GM13976 (cell line): ENCODE results near the gene TMEM123.

Source experiments
- DNase-seq: peaks from one replicate; pipeline ENCODE4 v3.0.0; 2012; ENCODE audit warnings: low spot score
- in situ Hi-C: fragments of 300-500 bp; cut with MboI; formaldehyde crosslinking; loops from one replicate; pipeline ENCODE4 v1.12.0; 2022; ENCODE audit warnings: low sequenced_read_pairs, mixed read lengths, inconsistent platforms; ENCODE audit not compliant: unreplicated experiment
- TF ChIP-seq, protein P1 (sequence below): IDR thresholded peaks from 2 replicates; pipeline ENCODE4 v1.5.1; 2012; ENCODE audit warnings: borderline replicate concordance, mild to moderate bottlenecking; ENCODE audit not compliant: insufficient read depth; ENCODE audit errors: extremely low read depth, missing control alignments, control extremely low read depth

Gene TMEM123

GRCh38 chr11:102395720-102396393, 56.7 kb downstream of the TMEM123 start:
- TF ChIP-seq, protein P1, sequence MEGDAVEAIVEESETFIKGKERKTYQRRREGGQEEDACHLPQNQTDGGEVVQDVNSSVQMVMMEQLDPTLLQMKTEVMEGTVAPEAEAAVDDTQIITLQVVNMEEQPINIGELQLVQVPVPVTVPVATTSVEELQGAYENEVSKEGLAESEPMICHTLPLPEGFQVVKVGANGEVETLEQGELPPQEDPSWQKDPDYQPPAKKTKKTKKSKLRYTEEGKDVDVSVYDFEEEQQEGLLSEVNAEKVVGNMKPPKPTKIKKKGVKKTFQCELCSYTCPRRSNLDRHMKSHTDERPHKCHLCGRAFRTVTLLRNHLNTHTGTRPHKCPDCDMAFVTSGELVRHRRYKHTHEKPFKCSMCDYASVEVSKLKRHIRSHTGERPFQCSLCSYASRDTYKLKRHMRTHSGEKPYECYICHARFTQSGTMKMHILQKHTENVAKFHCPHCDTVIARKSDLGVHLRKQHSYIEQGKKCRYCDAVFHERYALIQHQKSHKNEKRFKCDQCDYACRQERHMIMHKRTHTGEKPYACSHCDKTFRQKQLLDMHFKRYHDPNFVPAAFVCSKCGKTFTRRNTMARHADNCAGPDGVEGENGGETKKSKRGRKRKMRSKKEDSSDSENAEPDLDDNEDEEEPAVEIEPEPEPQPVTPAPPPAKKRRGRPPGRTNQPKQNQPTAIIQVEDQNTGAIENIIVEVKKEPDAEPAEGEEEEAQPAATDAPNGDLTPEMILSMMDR: no peak
- in situ Hi-C loops: loop anchor here (25.0 kb wide), 1 partner anchor 91 kb away; no protein-coding TSS in a partner anchor
- no peak for DNase-seq

DNA sequence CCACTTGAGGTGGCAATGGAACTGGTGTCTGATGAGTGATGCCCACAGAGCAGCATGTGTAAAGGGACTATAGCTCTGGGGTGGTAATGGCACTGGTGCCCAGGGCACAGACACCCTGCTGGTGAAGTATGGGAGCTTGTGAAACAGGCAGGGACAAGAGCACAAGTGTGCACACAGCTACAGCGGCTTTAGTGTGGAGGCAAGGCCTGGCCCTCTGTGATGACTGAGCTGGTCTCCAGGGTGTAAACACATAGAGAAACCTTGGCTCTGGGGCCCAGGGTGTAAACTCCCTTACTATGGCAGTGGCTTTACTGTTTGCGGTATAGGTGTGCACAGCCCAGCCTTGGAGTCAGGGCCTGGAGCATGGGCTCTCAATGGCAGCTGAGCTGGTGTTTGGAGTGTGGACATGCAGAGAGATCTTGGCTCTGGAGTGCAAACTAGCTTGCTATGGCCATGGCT, 59.3 kb downstream of the TMEM123 start:
- no peak for DNase-seq
- TF ChIP-seq, protein P1: no peak
- in situ Hi-C loops: loop anchor here (25.0 kb wide), 1 partner anchor 94 kb away; no protein-coding TSS in a partner anchor

DNA sequence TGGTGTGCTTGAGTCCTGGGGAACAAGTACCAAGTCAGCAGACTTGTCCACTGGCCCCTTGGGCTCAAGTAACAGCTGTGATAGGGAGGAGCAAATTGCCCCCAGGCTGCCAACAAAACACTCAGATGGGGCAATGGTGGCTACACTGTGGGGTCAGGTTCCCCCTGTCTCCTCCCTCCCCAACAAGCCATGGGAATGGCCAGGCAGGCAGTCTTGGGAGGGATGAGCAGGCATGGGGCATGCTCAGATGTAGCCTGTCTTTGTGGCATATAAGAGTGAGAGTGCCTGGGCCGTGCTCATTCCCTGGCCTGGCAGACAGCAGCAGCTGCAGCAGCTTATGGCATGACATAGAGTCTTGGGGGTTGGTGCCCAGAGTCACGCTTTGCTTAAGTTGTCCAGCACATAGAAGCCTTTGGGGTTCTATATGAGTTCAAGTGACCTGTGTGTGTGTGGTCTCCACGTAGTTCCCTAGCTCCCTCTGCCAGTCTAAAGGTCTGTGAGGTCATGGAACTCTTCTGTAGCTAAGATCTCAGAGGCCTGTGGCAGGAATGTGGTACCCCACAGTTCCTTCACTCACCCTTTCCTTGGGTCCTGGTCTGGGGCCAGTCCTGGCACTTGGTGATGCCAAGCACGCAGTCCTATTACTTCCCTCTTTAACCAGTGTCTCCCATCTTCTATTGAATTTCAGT, 60.9 kb downstream of the TMEM123 start:
- in situ Hi-C loops: loop anchor here (25.0 kb wide), 1 partner anchor 96 kb away; no protein-coding TSS in a partner anchor
- TF ChIP-seq, protein P1: no peak
- DNase-seq: no peak

- in situ Hi-C loops: loop anchor here (25.0 kb wide), 1 partner anchor 96 kb away; no protein-coding TSS in a partner anchor
- DNase-seq: peak; percentile 68
- TF ChIP-seq, protein P1: peak; percentile 74
Measured at GRCh38 chr11:102390667-102391465, 61.7 kb downstream of the TMEM123 start.

- TF ChIP-seq, protein P1: no peak
- in situ Hi-C loops: loop anchor here (25.0 kb wide), 1 partner anchor 98 kb away; no protein-coding TSS in a partner anchor
- DNase-seq: no peak
Measured at GRCh38 chr11:102389253-102389652, 63.3 kb downstream of the TMEM123 start.
